Measurements from ENCODE around the gene GDF11. TPM values are rescaled to one million over a fixed set of nuclear protein-coding genes. Genes with fewer than 3 reads are reported as not detected.

GDF11 gene
- polyA plus RNA-seq, 1 of the 3 experiments (the other 2 are of a cell fraction) = 9.4 TPM

DNA sequence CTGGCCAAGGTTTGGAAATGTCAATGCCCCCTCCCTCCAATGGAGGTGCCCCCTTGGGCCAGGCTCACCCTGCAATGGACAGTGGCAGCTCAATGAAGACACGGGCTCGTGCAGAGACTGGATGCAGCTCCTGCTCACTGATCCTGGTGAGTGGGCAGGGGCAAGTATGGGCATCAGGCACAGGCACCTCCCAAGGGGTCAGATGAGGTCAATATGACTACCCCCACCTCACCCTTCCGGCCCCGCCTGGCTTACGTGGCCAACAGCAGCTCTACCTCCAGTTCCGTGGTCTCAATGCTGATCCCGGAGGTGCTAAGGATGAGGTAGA is 48.8 kb upstream of the GDF11 start:
- no peaks in the 10 kb centered on the region for H3K9me3 ChIP-seq
- H3K27ac ChIP-seq (ENCODE audit: low read depth in 2 of 2, low read length in 1 of 2) = no peak overlapping the region
- H3K79me2 ChIP-seq (ENCODE audit: insufficient read depth) = no peaks in the 10 kb centered on the region
- H3K9me2 ChIP-seq = no peaks in the 10 kb centered on the region
- CTCF ChIA-PET = interaction anchor here (0.9 to 2.5 kb wide), 2 partner anchors 25 to 38 kb away, joined by 4 to 8 read pairs; no protein-coding TSS in a partner anchor
- H3K4me3 ChIP-seq (ENCODE audit: low read depth in 2 of 2, low read length in 1 of 2) = no peak overlapping the region
- H3K4me2 ChIP-seq = no peak overlapping the region
- POLR2A ChIA-PET = no interaction called here
- WGBS (ENCODE audit: low lambda C conversion rate) = 92% methylated on average over 2 of the region's 7 CpGs
- H3K36me3 ChIP-seq (replicated peaks in 1 of 2; ENCODE audit: control insufficient read depth in 1 of 2, insufficient read depth in 2 of 2, low read length in 1 of 2) = no peaks in the 10 kb centered on the region
- H3K27me3 ChIP-seq (ENCODE audit: insufficient read depth) = no peaks in the 10 kb centered on the region
- TF ChIP-seq GABPA (IDR thresholded peaks at IDR 0.05; ENCODE audit: low read depth) = no peak
- H3K4me1 ChIP-seq (ENCODE audit: control insufficient read depth in 1 of 2, insufficient read depth in 2 of 2, low read depth in 1 of 2, low read length in 1 of 2) = no peaks in the 10 kb centered on the region
- no peak overlapping the region for H2AFZ ChIP-seq (ENCODE audit: low read depth)
- H3K9ac ChIP-seq = no peak overlapping the region
- no peak for DNase-seq
- H3F3A ChIP-seq (replicated peaks; ENCODE audit: insufficient read depth) = no peaks in the 10 kb centered on the region
- H4K20me1 ChIP-seq (ENCODE audit: insufficient read depth) = no peaks in the 10 kb centered on the region

DNA sequence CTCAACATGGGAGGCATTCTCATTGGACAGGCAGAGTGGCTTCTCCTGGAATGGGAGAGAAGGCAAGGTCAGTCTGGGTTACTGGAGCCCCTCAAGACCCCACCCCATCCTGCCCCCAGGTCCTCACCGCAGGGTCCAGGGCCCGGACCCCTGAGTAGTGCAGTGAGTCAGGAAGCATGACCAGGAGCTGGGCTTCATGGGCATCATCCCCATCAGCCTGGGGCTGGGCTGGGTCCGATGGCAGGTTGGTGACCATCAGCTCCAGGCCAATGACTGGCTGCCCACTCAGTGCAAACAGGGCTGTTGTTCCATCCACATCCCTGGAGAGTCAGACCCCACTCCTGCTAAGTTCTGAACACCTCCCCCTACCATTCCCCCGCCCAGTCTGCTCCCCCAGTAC is 48.3 kb upstream of the GDF11 start:
- Histone ChIP-seq H3K27ac (ENCODE audit: low read depth in 2 of 2, low read length in 1 of 2) (no peak overlapping the region), H3K4me3 (ENCODE audit: low read depth in 2 of 2, low read length in 1 of 2) (no peak overlapping the region), H3K9me3 (no peaks in the 10 kb centered on the region), H3K27me3 (ENCODE audit: insufficient read depth) (no peaks in the 10 kb centered on the region), H3K9me2 (no peaks in the 10 kb centered on the region), H3K4me2 (no peak overlapping the region), H3K9ac (no peak overlapping the region), H3K79me2 (ENCODE audit: insufficient read depth) (no peaks in the 10 kb centered on the region), H3K36me3 (replicated peaks in 1 of 2; ENCODE audit: control insufficient read depth in 1 of 2, insufficient read depth in 2 of 2, low read length in 1 of 2) (no peaks in the 10 kb centered on the region), H2AFZ (ENCODE audit: low read depth) (no peak overlapping the region), H3K4me1 (ENCODE audit: control insufficient read depth in 1 of 2, insufficient read depth in 2 of 2, low read depth in 1 of 2, low read length in 1 of 2) (no peaks in the 10 kb centered on the region), H3F3A (replicated peaks; ENCODE audit: insufficient read depth) (no peaks in the 10 kb centered on the region), H4K20me1 (ENCODE audit: insufficient read depth) (no peaks in the 10 kb centered on the region)
- TF ChIP-seq YY1 (IDR thresholded peaks at IDR 0.05; ENCODE audit: low read depth) (no peak), FOSL2 (IDR thresholded peaks at IDR 0.05; ENCODE audit: borderline replicate concordance, low read depth) (no peak), EP300 (IDR thresholded peaks at IDR 0.05; ENCODE audit: borderline replicate concordance in 1 of 2, low read depth in 1 of 2, low read length in 1 of 2) (no peak), TAF1 (IDR thresholded peaks at IDR 0.05; ENCODE audit: borderline replicate concordance, low read depth, low read length) (no peak), GATA2 (CRISPR knock-in tag; IDR thresholded peaks at IDR 0.05) (no peak), ELF1 (IDR thresholded peaks at IDR 0.05) (no peak), FOXJ3 (CRISPR knock-in tag; IDR thresholded peaks at IDR 0.05) (no peak), EZH2phosphoT487 (IDR thresholded peaks at IDR 0.05; ENCODE audit: borderline replicate concordance, low read depth) (no peak), TEAD4 (IDR thresholded peaks at IDR 0.05; ENCODE audit: borderline replicate concordance, insufficient read depth) (no peak)
- TF ChIP-seq, protein P1, sequence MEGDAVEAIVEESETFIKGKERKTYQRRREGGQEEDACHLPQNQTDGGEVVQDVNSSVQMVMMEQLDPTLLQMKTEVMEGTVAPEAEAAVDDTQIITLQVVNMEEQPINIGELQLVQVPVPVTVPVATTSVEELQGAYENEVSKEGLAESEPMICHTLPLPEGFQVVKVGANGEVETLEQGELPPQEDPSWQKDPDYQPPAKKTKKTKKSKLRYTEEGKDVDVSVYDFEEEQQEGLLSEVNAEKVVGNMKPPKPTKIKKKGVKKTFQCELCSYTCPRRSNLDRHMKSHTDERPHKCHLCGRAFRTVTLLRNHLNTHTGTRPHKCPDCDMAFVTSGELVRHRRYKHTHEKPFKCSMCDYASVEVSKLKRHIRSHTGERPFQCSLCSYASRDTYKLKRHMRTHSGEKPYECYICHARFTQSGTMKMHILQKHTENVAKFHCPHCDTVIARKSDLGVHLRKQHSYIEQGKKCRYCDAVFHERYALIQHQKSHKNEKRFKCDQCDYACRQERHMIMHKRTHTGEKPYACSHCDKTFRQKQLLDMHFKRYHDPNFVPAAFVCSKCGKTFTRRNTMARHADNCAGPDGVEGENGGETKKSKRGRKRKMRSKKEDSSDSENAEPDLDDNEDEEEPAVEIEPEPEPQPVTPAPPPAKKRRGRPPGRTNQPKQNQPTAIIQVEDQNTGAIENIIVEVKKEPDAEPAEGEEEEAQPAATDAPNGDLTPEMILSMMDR (IDR thresholded peaks at IDR 0.05) = no peak
- TF ChIP-seq, protein P2, sequence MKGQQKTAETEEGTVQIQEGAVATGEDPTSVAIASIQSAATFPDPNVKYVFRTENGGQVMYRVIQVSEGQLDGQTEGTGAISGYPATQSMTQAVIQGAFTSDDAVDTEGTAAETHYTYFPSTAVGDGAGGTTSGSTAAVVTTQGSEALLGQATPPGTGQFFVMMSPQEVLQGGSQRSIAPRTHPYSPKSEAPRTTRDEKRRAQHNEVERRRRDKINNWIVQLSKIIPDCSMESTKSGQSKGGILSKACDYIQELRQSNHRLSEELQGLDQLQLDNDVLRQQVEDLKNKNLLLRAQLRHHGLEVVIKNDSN (IDR thresholded peaks at IDR 0.05; ENCODE audit: borderline replicate concordance, low read depth) = no peak
- TF ChIP-seq, protein P3, sequence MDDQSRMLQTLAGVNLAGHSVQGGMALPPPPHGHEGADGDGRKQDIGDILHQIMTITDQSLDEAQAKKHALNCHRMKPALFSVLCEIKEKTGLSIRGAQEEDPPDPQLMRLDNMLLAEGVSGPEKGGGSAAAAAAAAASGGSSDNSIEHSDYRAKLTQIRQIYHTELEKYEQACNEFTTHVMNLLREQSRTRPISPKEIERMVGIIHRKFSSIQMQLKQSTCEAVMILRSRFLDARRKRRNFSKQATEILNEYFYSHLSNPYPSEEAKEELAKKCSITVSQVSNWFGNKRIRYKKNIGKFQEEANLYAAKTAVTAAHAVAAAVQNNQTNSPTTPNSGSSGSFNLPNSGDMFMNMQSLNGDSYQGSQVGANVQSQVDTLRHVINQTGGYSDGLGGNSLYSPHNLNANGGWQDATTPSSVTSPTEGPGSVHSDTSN (IDR thresholded peaks at IDR 0.05) = no peak
- TF ChIP-seq, protein P4, sequence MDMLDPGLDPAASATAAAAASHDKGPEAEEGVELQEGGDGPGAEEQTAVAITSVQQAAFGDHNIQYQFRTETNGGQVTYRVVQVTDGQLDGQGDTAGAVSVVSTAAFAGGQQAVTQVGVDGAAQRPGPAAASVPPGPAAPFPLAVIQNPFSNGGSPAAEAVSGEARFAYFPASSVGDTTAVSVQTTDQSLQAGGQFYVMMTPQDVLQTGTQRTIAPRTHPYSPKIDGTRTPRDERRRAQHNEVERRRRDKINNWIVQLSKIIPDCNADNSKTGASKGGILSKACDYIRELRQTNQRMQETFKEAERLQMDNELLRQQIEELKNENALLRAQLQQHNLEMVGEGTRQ (IDR thresholded peaks at IDR 0.05; ENCODE audit: borderline replicate concordance, low read depth, low read length) = no peak
- TF ChIP-seq, protein P5, sequence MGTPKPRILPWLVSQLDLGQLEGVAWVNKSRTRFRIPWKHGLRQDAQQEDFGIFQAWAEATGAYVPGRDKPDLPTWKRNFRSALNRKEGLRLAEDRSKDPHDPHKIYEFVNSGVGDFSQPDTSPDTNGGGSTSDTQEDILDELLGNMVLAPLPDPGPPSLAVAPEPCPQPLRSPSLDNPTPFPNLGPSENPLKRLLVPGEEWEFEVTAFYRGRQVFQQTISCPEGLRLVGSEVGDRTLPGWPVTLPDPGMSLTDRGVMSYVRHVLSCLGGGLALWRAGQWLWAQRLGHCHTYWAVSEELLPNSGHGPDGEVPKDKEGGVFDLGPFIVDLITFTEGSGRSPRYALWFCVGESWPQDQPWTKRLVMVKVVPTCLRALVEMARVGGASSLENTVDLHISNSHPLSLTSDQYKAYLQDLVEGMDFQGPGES (IDR thresholded peaks at IDR 0.05; ENCODE audit: low read depth, low read length) = no peak
- TF ChIP-seq, protein P6, sequence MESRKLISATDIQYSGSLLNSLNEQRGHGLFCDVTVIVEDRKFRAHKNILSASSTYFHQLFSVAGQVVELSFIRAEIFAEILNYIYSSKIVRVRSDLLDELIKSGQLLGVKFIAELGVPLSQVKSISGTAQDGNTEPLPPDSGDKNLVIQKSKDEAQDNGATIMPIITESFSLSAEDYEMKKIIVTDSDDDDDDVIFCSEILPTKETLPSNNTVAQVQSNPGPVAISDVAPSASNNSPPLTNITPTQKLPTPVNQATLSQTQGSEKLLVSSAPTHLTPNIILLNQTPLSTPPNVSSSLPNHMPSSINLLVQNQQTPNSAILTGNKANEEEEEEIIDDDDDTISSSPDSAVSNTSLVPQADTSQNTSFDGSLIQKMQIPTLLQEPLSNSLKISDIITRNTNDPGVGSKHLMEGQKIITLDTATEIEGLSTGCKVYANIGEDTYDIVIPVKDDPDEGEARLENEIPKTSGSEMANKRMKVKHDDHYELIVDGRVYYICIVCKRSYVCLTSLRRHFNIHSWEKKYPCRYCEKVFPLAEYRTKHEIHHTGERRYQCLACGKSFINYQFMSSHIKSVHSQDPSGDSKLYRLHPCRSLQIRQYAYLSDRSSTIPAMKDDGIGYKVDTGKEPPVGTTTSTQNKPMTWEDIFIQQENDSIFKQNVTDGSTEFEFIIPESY (IDR thresholded peaks at IDR 0.05; ENCODE audit: borderline replicate concordance, low read depth) = no peak
- CTCF ChIA-PET = interaction anchor here (0.9 to 2.5 kb wide), 2 partner anchors 25 to 38 kb away, joined by 4 to 8 read pairs; no protein-coding TSS in a partner anchor
- no peak for DNase-seq
- POLR2A ChIA-PET = no interaction called here
- WGBS (ENCODE audit: low lambda C conversion rate) = 63% methylated on average over 1 of the region's 4 CpGs

Measured in SK-N-SH (cell line).